Karpas-422 (cell line): ENCODE measurements around the gene MPPED1. TPM values are rescaled to one million over a fixed set of nuclear protein-coding genes. Genes with fewer than 3 reads are reported as not detected.

Experiments
- DNase-seq: peaks from one replicate; pipeline ENCODE4 v3.0.0-alpha.2; 2015
- H2AFZ ChIP-seq: fragments of 200-600 bp; sonication (generic); 2 replicates; pipeline ENCODE4 v1.6.1; 2014; ENCODE audit warnings: antibody characterized with exemption, low read length, mixed read lengths
- H3K27ac ChIP-seq: fragments of 200-600 bp; sonication (generic); 2 replicates; pipeline ENCODE4 v1.5.1; 2014; ENCODE audit warnings: mild to moderate bottlenecking, low read length, moderate library complexity
- H3K27me3 ChIP-seq: fragments of 200-600 bp; sonication (generic); 2 replicates; pipeline ENCODE4 v1.6.1; 2014; ENCODE audit warnings: low read length, mixed read lengths
- H3K36me3 ChIP-seq: fragments of 200-600 bp; sonication (generic); 2 replicates; pipeline ENCODE4 v1.6.1; 2014; ENCODE audit warnings: low read length, mixed read lengths; ENCODE audit not compliant: insufficient read depth
- H3K4me1 ChIP-seq: fragments of 200-600 bp; sonication (generic); 2 replicates; pipeline ENCODE4 v1.6.1; 2014; ENCODE audit warnings: mild to moderate bottlenecking, low read length, mixed read lengths
- H3K4me2 ChIP-seq: fragments of 200-600 bp; sonication (generic); 2 replicates; pipeline ENCODE4 v1.6.1; 2014; ENCODE audit warnings: low read length, low read depth, mild to moderate bottlenecking; ENCODE audit not compliant: poor library complexity, severe bottlenecking
- H3K4me3 ChIP-seq: fragments of 200-600 bp; sonication (generic); 2 replicates; pipeline ENCODE4 v1.5.1; 2014; ENCODE audit warnings: mild to moderate bottlenecking, antibody characterized with exemption, low read length, mixed read lengths
- H3K79me2 ChIP-seq: fragments of 200-600 bp; sonication (generic); 2 replicates; pipeline ENCODE4 v1.6.1; 2014; ENCODE audit warnings: mild to moderate bottlenecking, low read length, mixed read lengths
- H3K9ac ChIP-seq: fragments of 200-600 bp; sonication (generic); 2 replicates; pipeline ENCODE4 v1.6.0; 2014; ENCODE audit warnings: low read length
- H3K9me2 ChIP-seq: fragments of 200-600 bp; sonication (generic), shearing (Covaris generic); replicated peaks from 2 replicates; pipeline ENCODE4 v1.6.0; 2014; ENCODE audit warnings: mild to moderate bottlenecking, low read length, moderate library complexity; ENCODE audit not compliant: insufficient read depth
- H3K9me3 ChIP-seq: fragments of 300-700, 200-600 bp; sonication (generic); 2 replicates; pipeline ENCODE4 v1.6.1; 2014; ENCODE audit warnings: low read length, mixed read lengths
- H4K20me1 ChIP-seq: fragments of 200-600 bp; sonication (generic); 2 replicates; pipeline ENCODE4 v1.6.1; 2014; ENCODE audit warnings: mild to moderate bottlenecking, antibody characterized with exemption, low read length, low read depth; ENCODE audit not compliant: insufficient read depth
- total RNA-seq: library from RNA; depleted of rRNA; stranded (reverse); fragments of >200 nt; shearing (Covaris generic); gene quantifications from 2 replicates; pipeline ENCODE4 v1.2.3, GENCODE V29; 2014; ENCODE audit warnings: low replicate concordance

MPPED1 gene
- total RNA-seq, 1 experiment from 2014 or later = 0.15 TPM

DNA sequence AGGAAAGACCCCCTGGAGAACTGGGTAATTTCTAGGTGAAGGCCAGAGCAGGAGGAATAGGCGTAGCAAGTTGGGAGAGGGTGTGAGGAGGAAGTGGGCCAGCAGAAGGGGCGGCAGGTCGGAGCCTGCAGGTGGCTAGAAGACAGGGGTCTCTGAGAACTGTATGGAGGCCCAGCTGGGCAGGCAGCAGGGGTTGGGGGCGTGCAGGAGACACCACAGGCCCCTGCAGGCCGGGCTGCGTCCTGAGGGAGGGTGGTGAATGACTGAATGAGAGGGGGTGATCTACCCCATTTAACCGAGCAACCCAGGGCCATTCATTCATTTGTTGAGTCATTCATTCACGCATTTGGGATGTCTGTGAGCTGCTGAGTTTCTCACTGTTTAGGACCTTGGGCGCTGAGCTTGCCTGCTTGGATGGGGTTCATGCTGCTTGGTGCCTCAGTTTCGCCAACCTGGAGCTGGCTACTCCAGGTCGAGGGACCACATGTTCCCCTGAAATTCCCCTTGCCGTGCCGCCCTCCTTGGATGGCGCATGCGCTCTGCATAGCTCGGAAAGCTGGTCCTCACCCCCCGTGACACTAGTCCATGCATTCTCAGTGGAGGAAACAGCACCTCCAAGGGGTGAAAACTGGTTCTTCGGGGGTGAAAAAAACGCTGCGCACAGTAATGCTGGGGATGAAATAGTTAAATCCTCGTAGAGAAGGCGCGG is 15.6 kb downstream of the MPPED1 start:
- Histone ChIP-seq H2AFZ (no peak overlapping the region), H3K9me2 (no peaks in the 10 kb centered on the region), H3K4me2 (no peak overlapping the region), H3K27ac (no peak overlapping the region), H3K79me2 (no peaks in the 10 kb centered on the region), H3K4me1 (no peaks in the 10 kb centered on the region), H4K20me1 (no peaks in the 10 kb centered on the region), H3K4me3 (no peak overlapping the region), H3K9me3 (no peaks in the 10 kb centered on the region), H3K27me3 (no peaks in the 10 kb centered on the region), H3K36me3 (no peaks in the 10 kb centered on the region), H3K9ac (no peak overlapping the region)
- no peak for DNase-seq

DNA sequence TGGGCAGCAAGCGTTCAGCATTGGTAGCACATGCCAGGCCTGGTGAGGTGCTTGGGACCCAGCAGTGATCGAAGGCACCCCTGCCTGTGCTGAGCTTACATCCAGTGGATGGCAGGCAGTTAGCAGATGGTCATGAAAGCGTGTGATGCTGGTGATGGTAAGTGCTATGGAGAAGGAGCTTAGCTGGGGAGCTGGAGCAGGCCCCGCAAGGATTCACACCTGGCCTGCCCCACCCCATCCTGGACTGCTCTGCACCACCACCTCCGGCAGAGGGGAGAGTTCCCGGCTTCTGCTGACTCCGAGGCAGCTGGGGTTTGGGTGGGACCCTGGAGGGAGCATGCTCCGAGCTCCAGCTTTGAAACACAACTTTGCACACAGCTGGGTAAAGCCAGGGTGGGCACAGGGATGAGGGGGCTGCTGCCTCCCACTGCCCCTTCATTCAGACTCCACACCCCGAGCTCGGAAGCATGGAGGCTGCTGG is 16.2 kb downstream of the MPPED1 start:
- H3K27me3 ChIP-seq = no peaks in the 10 kb centered on the region
- no peak overlapping the region for H3K4me2 ChIP-seq
- H4K20me1 ChIP-seq = no peaks in the 10 kb centered on the region
- DNase-seq = no peak
- no peak overlapping the region for H3K9ac ChIP-seq
- no peak overlapping the region for H3K4me3 ChIP-seq
- H3K79me2 ChIP-seq = no peaks in the 10 kb centered on the region
- no peaks in the 10 kb centered on the region for H3K9me3 ChIP-seq
- H2AFZ ChIP-seq = no peak overlapping the region
- H3K36me3 ChIP-seq = no peaks in the 10 kb centered on the region
- no peaks in the 10 kb centered on the region for H3K9me2 ChIP-seq
- no peaks in the 10 kb centered on the region for H3K4me1 ChIP-seq
- no peak overlapping the region for H3K27ac ChIP-seq

DNA sequence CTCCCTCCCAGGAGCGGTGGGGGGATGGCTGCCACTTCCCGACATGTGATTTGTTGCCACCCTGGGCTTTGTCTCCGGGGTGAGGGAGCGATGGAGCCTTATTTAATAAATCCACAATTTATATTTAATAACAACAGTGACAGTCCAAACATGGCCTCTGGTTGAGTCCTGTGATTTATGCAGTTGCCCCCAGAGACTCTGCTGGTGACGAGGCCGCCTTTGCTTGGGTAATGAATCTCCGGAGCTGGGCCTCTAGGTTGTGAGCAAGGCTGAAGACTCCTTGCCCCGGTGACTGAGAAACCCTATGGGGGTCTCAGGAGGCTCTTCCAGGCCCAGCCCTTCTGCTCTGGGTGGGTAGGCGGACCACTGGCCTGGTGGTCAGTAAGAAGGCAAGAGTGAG is 16.7 kb downstream of the MPPED1 start:
- no peak overlapping the region for H3K27ac ChIP-seq
- no peak overlapping the region for H3K4me3 ChIP-seq
- no peak for DNase-seq
- no peaks in the 10 kb centered on the region for H4K20me1 ChIP-seq
- H3K79me2 ChIP-seq = no peaks in the 10 kb centered on the region
- H3K27me3 ChIP-seq = no peaks in the 10 kb centered on the region
- no peak overlapping the region for H3K9ac ChIP-seq
- no peaks in the 10 kb centered on the region for H3K36me3 ChIP-seq
- H3K4me1 ChIP-seq = no peaks in the 10 kb centered on the region
- H3K9me2 ChIP-seq = no peaks in the 10 kb centered on the region
- H3K9me3 ChIP-seq = no peaks in the 10 kb centered on the region
- no peak overlapping the region for H2AFZ ChIP-seq
- H3K4me2 ChIP-seq = no peak overlapping the region

DNA sequence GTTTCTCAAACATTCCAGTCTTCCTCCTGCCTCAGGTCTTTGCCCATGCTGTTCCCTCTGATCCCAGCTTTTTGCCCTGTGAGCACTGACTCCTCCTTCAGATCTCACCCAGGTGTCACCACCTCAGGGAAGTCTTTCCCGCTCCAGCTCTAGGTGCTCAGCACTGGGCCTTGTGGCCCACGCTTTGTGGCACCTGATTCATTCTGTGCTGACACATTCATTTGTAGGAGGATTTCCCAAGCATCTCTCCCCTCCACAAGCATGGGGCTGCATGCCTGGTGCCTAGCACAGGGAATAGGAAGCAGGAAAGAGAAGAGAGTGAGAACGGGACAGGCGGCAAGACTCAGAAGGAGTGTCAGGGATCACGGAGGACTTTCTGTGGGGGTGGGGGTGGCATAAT is 17.6 kb downstream of the MPPED1 start:
- Histone ChIP-seq H3K4me3 (no peak overlapping the region), H3K79me2 (no peaks in the 10 kb centered on the region), H4K20me1 (no peaks in the 10 kb centered on the region), H3K36me3 (no peaks in the 10 kb centered on the region), H3K27me3 (no peaks in the 10 kb centered on the region), H3K9me3 (no peaks in the 10 kb centered on the region), H2AFZ (no peak overlapping the region), H3K4me2 (no peak overlapping the region), H3K9me2 (no peaks in the 10 kb centered on the region), H3K9ac (no peak overlapping the region), H3K4me1 (no peaks in the 10 kb centered on the region), H3K27ac (no peak overlapping the region)
- DNase-seq = no peak

DNA sequence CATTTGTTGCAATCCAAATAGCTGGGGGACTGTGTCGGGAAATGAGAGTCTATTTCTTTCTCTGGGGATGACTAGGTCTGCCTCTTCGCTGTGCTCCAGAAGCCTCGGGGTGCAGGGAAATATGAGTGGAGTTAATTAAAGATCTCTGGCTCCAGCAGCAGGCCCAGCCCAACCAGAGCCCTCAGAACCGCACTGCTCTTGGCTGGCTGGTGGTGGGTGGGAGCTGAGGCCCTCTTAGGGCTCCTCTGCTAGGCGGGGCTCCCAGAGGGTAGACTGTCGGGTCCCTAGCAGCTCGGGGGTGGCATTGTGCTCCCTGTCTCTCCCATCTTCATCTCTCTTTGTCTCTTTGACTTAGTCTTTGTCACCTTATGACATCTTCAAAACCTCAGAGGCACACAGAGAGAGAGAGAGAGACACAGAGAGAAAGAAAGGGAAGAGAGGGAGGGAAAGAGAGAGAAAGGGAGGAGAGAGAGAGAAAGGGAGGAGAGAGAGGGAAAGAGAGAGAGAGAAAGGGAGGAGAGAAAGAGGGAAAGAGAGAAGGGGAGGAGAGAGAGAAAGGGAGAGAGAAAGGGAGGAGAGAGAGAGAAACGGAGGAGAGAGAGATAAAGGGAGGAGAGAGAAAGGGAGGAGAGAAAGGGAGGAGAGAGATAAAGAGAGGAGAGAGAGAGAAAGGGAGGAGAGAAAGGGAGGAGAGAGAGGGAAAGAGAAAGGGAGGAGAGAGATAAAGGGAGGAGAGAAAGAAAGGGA is 20.2 kb downstream of the MPPED1 start:
- Histone ChIP-seq H3K9ac (no peak overlapping the region), H4K20me1 (no peaks in the 10 kb centered on the region), H3K79me2 (no peaks in the 10 kb centered on the region), H3K27me3 (no peaks in the 10 kb centered on the region), H3K27ac (no peak overlapping the region), H3K9me3 (no peaks in the 10 kb centered on the region), H3K4me3 (no peak overlapping the region), H3K9me2 (no peaks in the 10 kb centered on the region), H3K4me2 (no peak overlapping the region), H2AFZ (no peak overlapping the region), H3K4me1 (no peaks in the 10 kb centered on the region), H3K36me3 (no peaks in the 10 kb centered on the region)
- no peak for DNase-seq

DNA sequence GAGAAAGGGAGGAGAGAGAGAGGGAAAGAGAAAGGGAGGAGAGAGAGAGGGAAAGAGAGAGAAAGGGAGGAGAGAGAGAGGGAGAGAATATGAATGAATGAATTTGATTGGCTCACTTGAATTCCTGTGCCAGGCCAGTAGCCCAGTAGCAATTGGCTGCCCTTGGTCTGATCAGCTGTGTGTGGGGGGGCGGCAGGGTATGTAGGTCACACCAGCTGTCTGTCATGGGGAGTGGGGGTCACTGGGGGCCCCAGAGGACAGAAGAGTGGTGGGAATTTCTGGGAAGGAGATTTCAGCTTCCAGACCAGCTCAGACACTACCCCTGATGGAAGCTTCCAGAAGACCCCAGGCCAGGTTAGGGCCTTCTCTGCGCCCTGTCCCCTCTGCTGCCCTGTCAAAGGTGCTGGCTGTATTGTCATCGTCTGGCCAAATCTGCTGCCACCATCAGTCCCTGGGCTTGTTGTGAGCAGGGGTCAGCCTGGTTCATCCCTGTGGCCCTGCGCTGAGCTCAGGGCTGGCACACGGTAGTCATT is 21.1 kb downstream of the MPPED1 start:
- no peak overlapping the region for H3K9ac ChIP-seq
- no peaks in the 10 kb centered on the region for H3K27me3 ChIP-seq

DNA sequence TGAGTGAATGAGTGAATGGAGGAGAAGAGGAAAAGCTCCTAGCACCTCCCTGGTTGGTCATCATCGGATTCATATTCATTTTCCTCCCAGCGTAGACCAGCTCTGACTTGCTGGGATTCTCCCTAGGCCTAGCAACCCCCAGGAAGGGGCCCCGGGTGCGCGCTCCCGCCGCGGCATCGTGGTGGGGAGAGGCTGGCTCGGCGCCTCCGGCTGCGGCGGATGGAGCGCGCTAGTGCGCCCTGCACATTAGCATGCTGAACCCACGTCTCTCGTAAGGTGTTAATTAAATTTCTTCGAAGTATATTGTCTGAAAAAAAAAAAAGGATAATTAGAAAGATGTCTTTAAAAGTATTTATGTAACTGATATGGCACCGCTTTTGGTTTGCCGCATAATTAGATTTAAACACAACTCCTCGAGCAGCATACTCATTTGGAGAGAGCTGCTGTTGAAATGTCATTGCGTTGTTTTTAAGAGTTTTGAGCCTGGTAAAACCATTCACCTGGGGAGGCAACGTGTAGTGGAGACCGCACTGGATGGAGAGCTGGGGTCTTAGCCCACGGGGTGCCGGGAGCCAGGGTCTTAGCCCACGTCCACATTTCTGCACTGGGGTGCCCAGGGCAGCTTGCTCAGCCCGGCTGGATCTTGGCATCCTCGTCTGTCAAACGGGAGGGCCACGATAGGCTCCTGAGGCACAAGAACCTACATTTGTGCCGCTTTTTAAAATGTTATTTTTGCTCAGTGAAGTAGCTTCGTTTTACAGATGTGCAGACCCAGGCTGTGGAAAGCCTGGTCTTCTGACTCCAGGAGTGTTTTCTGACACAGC is 21.8 kb downstream of the MPPED1 start:
- Histone ChIP-seq H3K9ac (no peak overlapping the region), H2AFZ (no peak overlapping the region), H4K20me1 (no peaks in the 10 kb centered on the region), H3K4me3 (no peak overlapping the region), H3K9me2 (no peaks in the 10 kb centered on the region), H3K9me3 (no peaks in the 10 kb centered on the region), H3K27ac (no peak overlapping the region), H3K4me2 (no peak overlapping the region), H3K4me1 (no peaks in the 10 kb centered on the region), H3K27me3 (no peaks in the 10 kb centered on the region), H3K36me3 (no peaks in the 10 kb centered on the region), H3K79me2 (no peaks in the 10 kb centered on the region)
- no peak for DNase-seq

More for the DNA sequence above, 21.1 kb downstream of the MPPED1 start:
- Histone ChIP-seq H2AFZ (no peak overlapping the region), H3K9me2 (no peaks in the 10 kb centered on the region), H3K4me2 (no peak overlapping the region), H3K4me3 (no peak overlapping the region), H3K79me2 (no peaks in the 10 kb centered on the region), H3K27ac (no peak overlapping the region), H3K4me1 (no peaks in the 10 kb centered on the region), H4K20me1 (no peaks in the 10 kb centered on the region), H3K36me3 (no peaks in the 10 kb centered on the region), H3K9me3 (no peaks in the 10 kb centered on the region)
- no peak for DNase-seq
